Right lobe of liver (tissue), 4 donors: ENCODE results near the gene PAX6.

Source experiments
- POLR2A ChIP-seq: fragments of 450-650 bp; IDR thresholded peaks from one replicate; pipeline ENCODE4 v1.6.1; 2017; ENCODE audit warnings: antibody characterized with exemption, mild to moderate bottlenecking
- TF ChIP-seq, protein P1 (sequence below), 4 donors: fragments of 200-600 bp in 3 of 4; fragments of 450-650 bp in 1 of 4; IDR thresholded peaks; one replicate each; pipeline versions ENCODE4 v1.5.1 to v1.8.0; 2016 to 2022; ENCODE audit warnings: antibody characterized with exemption in 4 of 4, mild to moderate bottlenecking in 2 of 4
- donor health status: DM: no; HTN: no; CAD: no.
- donor health status: DM: no; HTN: no; CAD: no.
- donor health status: DM: no; HTN: yes; CAD: no.

- TF ChIP-seq, protein P1, sequence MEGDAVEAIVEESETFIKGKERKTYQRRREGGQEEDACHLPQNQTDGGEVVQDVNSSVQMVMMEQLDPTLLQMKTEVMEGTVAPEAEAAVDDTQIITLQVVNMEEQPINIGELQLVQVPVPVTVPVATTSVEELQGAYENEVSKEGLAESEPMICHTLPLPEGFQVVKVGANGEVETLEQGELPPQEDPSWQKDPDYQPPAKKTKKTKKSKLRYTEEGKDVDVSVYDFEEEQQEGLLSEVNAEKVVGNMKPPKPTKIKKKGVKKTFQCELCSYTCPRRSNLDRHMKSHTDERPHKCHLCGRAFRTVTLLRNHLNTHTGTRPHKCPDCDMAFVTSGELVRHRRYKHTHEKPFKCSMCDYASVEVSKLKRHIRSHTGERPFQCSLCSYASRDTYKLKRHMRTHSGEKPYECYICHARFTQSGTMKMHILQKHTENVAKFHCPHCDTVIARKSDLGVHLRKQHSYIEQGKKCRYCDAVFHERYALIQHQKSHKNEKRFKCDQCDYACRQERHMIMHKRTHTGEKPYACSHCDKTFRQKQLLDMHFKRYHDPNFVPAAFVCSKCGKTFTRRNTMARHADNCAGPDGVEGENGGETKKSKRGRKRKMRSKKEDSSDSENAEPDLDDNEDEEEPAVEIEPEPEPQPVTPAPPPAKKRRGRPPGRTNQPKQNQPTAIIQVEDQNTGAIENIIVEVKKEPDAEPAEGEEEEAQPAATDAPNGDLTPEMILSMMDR (IDR thresholded peaks at IDR 0.05), result no peak
- no peak for TF ChIP-seq POLR2A
Observed at GRCh38 chr11:31767066-31767465, 44.1 kb downstream of the PAX6 start.
